ENCODE data around the gene CEP95.
"Not testable (repeated sequence)": the region's sequence is repeated elsewhere in the genome, so short reads cannot be mapped to it uniquely, and the experiment has no call there.

CEP95 gene, protein sequence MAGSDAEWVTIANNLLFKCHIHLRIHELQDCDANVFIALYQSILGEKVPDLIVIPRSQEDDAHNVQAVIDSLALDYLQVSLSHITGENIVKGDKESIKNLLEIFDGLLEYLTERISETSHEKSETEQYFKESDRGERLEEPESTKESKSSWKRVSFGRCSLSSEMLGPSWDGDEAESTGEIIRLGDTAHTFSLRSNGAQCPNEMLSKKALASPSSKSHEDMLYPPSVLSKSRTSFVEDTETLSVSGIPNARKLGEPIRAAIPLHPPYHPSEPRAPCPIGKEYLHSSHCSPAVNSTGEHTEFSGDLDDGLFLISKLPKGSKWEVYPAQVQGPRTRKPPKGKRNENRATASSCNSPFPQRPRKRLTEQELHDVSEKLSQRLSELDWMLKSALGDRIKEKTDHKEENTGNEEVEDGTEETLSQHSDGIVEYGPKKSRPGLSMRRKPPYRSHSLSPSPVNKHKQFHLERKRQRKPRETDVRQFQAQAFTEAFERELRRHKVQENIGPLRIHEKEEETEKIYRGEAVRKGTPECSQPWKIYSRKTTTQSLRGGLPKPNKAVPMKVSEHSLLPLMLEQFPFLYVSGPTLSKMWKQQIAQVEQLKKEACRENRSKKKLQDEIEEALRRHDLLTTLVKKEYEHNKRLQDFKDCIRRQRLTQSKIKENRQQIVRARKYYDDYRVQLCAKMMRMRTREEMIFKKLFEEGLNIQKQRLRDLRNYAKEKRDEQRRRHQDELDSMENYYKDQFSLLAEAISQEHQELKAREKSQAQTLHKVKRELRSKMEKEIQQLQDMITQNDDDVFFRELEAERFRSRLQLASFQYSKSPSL

DNA sequence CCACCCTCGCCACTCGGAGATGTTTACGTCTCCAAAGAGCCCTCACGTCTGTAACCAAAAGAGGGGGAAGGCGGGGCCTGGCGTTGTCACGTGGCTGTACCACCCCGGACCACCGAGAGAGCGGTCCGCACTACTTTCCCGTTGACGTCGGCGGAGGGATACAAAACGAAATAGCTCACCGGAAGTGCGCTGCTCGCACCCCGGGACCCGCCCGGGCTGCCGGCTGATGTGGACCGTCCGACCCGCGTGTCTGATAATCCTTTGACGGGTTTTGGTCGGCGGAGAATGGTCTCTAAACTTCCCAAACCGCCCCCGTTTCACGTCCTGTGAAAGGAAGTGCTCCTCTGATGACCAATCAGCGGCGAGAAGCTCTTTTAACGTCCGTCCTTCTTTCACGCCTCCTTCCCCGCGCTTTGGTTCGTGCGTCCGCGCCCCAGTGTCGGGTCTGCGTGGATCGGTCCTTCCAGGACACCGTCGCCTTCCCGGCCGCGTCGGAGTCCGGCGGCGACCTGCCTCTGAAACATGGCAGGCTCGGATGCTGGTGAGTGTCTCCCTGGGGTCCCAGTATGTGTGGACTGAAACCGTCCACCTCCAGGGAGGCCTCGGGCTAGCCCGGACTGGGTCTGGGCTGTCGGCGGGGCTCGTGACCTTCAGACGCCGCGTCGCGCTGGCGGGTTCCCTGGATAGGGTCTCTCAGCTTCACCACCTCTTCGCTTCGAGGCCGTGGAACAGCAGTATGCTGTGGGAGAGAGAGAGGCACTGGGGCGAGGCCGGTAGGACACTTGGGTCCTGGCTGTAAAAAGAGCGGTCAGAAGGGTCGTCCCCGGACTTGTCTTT lies at the start of gene CEP95:
CEP95 (plus strand) TSS at position 402 of the 837 bp plus-strand sequence; CDS start at position 523, 121 bp downstream.
- DNase-seq (ENCODE audit: low spot score): no peak

DNA sequence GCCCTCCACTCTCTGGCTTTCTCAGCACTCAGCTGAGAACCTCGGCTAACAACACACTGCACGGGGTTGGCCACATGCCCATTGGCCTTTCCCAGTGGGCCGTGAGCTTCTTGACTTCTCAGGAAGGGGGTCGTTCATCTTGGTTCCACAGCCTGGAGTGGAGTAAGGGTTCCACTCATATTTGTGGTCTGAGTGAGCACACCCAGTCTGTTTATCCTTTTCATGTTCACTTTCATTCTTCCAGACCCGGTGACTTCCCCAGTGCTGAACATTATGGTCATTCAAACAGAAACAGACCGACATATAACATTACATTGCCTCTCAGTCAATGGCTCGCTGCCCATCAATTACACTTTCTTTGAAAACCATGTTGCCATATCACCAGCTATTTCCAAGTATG lies 49.6 kb upstream of the CEP95 start:
- DNase-seq (ENCODE audit: low spot score): no peak

DNA sequence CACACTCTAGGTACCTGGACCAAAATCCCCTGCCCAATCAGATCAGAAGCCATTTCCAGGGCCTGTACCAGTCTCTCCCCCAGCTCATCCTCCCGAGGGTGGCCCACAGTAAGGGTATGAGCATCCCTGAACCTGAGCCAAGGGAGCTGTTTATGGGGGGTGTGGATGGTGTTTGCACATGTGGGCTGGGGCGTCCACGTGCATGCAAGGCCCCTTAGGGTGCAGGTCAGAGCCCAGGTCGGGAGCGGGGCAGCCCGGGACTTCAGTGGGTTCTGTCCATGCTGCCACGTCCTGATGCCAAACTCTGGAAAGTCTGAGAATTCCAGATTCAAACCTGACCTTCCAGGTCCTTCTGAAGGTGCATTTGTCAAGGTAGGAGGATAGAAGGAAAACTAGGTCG lies 48.0 kb upstream of the CEP95 start:
- DNase-seq (ENCODE audit: low spot score): no peak

DNA sequence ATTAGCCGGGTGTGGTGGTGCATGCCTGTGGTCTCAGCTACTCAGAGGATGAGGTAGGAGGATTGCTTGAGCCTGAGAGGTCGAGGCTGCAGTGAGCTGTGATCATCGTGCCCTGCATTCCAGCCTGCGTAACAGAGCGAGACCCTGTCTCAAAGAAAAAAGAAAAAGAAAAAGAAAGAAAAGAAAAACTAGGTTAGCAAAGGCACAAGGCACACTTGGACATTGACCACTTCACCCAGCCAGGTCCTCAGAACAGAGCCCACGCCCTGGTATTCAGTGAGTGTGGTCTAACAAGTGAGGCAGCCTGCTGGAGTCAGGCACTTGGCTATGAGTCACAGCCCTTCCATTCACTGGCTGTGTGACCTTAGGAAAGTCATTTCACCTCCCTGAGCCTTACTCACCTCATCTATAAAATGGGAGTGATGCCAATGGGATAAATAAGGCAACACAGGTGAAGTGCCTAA lies 47.5 kb upstream of the CEP95 start:
- DNase-seq (ENCODE audit: low spot score): no peak

DNA sequence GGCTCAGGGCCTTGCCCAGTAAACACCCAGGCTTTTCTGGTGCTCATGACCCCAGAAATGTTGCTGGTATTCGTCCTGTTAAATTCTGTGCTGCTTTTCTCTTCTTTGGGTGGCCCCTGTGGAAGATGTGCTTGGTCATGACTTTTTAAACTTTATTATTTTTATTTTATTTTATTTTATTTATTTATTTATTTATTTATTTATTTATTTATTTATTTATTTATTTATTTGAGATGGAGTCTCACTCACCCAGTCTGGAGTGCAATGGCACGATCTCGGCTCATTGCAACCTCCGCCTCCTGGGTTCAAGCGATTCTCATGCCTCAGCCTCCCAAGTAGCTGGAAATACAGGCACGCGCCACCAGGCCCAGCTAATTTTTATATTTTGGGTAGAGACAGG lies 47.0 kb upstream of the CEP95 start:
- not testable (repeated sequence) for DNase-seq (ENCODE audit: low spot score)

DNA sequence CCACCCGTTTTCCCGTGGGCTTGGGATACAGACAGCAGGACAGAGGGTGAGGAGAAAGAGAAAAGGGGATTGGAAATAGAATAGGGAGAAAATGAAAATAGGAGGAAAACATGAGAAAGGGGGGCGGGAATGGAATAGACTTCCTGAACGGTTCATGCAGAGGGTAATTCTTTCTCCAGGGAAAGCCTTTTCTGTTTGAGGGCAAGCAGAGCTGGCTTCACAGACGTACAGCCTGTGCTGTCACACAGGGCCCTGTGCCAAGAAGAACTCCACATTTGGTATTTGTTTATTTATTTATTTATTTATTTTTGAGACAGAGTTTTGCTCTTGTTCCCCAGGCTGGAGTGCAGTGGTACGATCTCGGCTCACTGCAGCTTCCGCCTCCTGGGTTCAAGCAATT lies 45.8 kb upstream of the CEP95 start:
- DNase-seq (ENCODE audit: low spot score): no peak

DNA sequence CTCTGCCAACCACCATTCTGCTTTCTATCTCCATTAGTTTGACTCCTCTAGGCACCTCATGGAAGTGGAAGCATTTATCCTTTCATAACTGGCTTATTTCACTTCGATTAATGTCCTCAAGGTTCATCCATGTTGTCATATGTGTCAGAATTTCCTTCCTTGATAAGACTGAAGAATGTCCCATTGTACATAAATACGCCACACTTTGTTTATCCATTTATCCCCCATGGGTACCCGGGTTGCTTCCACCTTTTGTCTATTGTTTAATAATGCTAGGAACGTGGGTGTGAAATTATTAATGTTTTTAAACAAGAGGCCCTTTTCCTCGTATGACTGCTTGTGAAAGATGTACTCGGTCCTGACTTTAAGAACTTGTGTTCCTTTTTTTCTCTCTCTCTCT lies 45.0 kb upstream of the CEP95 start:
- DNase-seq (ENCODE audit: low spot score): no peak

DNA sequence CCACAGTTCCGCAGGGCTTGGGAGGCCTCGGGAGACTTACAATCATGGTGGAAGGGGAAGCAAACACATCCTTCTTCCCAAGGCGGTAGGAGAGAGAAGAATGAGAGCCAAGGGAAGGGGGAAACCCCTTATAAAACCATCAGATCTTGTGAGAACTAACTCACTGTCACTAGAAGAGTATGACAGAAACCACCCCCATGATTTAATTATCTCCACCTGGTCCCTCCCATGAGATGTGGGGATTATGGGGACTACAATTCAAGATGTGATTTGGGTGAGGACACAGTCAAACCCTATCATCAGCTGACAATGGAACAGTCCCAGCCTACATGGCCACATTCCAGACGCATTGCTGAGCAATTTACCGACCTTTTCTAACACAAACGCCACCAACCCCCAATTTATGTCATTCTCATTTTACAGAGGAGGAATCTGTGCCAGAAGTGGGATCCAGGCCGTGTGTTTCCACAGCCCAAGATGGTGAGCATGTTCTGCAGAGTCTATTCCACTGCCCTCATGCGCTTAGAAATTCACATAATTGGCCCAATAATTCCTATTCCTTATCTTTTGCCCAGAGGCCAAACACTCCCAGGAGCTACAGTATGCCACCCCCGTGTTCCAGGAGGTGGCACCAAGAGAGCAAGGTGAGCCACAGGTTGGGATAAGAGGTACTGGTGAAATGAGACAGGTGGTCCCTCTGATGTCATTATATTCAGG lies 40.6 kb upstream of the CEP95 start:
- DNase-seq (ENCODE audit: low spot score): no peak

DNA sequence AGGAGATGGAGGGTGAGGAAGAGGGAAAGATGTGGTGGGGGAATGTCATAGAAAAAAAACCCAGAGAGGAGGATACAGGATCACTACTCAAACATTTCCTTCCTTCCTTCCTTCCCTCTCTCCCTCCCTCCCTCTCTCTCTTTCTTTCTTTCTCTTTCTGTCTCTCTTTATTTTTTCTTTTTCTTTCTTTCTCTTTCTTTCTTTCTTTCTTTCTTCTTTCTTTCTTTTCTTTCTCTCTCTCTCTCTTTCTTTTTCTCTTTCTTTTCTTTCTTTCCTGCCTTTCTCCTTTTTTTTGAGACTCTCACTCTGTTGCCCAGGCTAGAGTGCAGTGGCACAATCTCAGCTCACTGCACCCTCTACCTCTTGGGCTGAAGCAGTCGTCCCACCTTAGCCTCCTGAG lies 39.9 kb upstream of the CEP95 start:
- not testable (repeated sequence) for DNase-seq (ENCODE audit: low spot score)

DNA sequence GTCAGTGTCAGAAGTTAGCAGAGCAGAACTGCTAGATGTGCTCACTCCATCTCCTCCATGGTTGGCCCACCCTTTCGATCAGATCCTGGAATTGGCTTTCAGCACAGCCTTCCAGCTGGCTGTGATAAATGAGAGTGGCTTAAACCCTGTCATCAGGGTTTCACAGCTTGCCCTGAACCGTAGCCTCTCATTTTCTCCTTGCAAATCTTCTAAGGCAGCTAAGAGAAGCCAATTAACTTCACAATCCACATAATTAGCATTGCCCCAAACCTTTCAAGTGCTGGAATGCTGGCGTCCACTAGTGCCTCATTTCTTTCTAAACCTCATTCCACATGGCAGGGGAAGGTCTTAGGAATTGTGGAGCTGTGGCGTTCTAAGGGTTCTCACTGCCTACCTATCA lies 36.2 kb upstream of the CEP95 start:
- no peak for DNase-seq (ENCODE audit: low spot score)

DNA sequence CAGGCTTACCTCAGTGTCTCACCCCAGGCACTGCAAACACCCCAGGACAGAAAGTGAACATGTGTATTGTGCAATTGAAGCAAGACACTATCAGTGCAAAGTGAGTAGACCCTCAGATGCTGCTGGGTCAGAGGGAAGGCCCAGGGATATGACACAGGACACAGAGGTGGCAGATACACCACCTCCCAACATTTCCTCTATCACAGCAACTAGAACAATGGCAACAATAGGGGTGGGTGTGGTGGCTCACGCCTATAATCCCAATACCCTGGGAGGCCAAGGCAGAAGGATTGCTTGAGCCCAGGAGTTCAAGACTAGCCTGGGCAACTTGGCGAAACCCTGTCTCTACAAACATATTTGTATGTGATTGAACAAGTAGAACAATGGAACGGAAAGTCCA lies 35.3 kb upstream of the CEP95 start:
- DNase-seq (ENCODE audit: low spot score): no peak

DNA sequence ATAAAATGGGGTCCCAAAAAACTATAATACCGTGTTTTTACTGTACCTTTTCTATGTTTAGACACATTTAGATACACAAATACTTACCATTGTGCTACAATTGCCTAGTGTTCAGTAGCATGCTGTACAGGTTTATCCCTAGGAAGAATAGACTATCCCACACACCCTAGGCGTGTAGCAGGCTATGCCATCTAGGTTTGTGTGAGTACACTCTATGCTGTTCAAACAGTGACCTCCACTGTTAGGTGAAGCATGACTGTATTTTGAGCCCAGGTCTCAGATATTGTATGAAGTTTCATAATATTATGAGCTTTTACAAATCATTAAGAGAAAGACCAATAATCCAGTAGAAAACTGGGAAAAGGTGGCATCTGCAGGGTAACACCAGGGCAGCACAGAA lies 34.2 kb upstream of the CEP95 start:
- no peak for DNase-seq (ENCODE audit: low spot score)

DNA sequence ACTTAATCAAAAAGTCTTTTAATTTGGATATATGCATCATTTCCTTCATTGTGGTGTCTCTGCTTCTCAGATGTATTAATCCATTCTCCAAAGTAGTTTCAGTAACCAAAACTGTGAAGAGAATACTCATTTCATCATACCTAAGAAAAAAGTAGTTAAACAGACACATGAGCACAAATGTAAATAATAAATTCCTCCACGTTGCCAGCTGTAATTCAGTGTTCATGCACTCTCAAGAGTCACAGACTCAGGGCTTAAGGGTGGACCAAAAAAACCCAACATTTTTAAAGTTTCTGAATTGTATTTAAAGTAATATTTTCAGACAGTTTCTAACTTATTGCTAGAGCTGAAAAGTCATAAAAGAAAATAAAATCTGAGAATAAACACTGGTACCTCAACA lies 28.9 kb upstream of the CEP95 start:
- DNase-seq (ENCODE audit: low spot score): no peak

DNA sequence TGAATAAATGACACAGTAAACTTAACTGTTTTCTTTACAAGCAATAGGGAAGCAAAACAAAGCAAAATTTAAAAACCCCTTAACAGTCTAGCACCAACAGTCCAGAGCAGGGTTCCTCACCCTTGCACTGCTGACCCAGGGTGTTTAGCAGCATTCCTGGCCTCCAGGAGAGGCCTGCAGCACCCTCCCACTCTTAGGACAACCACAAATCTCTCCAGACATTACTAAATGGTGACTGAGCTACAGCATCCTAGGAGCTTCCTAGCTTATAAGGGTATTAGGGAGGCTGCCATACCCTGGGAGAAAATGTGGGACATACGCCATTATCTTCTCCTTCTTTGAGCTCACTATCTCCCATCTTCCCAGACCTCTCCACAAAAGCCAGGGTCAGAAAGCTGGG lies 25.8 kb upstream of the CEP95 start:
- DNase-seq (ENCODE audit: low spot score): no peak

DNA sequence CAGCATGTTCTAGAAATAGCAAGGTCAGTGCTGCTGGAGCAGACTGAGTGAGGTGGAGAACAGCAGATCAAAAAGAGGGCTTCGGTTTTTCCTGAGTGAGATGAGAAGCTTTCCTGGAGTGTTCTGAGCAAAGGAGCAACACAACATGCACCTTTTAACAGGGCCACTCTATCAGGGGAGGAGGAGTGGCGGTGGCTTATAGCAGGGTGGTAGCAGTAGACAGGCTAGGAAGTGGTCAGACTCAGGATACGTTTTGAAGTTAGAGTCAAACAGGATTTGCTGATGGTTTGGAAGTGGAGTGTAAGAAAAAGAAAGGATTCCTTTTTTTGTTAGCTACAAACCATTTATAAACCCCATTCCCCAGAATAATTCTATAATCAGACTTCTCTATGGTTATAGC lies 22.4 kb upstream of the CEP95 start:
- DNase-seq (ENCODE audit: low spot score): no peak

DNA sequence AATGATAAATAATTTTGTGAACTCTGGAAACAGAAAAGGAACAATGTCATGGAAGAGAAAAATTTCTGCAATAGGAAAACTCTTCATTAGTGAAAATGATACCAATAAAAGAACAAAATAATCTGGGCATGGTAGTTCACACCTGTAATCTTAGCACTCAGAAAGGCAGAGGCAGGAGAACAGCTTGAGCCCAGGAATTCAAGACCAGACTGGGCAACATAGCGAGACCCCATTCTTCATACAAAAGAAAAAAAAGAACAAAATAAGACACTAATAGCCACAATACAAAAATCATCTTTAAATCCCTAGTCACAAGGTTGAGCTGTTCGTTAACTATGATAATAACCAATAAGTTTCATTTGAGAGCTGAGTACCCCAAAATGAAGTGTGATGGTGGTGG lies 18.5 kb upstream of the CEP95 start:
- no peak for DNase-seq (ENCODE audit: low spot score)

DNA sequence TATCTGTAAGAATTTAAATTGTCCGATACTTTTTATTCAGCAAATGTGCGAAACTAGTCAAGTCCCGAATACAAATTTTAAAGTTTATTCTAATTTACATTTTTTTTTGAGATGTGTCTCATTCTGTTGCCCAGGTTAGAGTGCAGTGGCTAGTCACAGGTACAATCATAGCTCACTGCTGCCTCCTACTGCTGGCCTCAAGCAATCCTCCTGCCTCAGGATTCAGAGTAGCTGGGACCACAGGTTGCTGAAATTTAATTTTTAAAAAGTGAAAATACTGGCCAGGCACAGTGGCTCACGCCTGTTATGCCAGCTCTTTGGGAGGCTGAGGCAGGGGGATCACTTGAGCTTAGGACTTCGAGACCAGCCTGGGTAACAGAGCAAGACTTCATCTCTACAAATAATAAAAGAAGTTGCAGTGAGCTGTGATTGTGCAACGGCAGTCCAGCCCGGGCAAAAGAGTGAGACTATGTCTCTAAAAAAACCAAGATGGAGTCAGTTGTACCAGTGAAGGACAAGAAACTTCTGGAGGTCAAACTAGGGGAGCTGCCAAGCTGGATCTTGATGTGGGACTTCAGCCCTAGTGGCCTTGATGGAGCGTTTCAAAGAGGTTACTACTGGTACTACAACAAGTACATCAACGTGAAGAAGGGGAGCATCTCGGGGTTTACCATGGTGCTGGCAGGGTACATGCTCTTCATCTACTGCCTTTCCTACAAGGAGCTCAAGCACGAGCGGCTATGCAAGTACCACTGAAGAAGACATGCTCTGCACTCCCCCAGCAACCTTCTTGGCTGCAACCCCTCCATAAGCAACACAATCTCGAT lies 15.5 kb upstream of the CEP95 start:
- no peak for DNase-seq (ENCODE audit: low spot score)

DNA sequence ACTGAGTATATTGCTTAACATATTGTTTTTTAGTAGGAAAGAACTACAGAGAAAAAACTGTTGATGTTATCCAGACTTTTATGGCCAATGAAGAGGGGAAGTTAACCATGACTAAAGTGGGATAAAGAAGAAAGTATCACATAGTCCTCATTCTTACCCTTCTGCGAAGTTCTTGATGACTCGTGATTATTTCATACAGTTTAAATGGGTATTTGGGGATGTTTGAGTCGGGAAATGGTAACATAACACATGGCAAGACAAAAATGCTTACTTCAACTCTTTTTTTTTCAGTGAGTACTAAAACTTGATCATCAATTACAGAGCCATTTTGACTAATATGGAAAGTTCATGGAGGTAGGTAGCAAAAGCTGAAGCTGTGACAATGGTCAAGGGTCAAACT lies 14.8 kb upstream of the CEP95 start:
- DNase-seq (ENCODE audit: low spot score): no peak

DNA sequence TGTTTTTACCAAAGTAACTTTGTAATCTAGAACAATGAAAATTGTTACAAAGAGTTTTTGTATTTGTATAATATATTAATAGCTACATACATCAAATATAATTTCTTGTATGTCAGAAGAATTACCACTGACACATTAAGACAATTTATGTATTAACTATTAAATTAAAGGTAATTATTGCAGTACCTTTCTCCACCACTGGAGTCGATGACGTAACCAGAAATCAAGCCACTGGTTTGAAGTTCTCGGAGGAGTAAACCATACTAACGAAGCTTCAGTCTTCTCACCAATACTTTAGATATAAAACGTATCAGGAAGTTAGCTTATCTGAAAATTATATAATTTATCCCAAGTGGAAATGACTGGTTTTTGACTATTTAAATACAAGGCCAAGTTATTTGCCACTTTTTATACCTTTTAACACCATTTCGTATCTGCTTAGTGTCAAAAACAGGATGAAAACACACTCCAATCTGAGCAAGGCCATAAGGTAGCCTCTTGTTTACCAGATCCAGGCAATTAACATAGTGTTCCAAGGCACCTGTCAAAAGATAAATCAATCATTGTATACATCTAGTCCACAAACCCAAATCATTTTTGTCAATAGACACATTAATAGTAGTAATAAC lies 14.2 kb upstream of the CEP95 start:
- no peak for DNase-seq (ENCODE audit: low spot score)

DNA sequence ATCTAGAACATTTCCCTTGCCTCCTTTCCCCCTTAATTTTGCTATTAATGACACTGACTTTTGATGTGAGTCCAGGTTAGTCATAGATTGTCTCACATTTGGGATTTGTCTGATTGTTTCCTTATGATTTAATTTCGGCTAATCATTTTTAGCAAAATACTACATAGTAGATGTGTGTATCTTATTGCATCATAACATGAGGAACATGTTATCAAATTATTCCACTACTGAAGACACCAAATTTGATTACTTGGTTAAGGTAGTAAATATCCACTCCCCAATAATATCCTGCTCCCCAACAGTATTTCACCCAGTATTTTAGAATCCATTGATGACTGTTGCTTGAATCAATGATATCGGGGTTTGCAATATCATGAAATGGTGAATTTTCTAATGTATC lies 12.7 kb upstream of the CEP95 start:
- no peak for DNase-seq (ENCODE audit: low spot score)

Data from HuH-7.5 (cell line).